Spleen (tissue), 11 donors: Measurements from ENCODE around the gene HIVEP3. TPM values are rescaled to one million over a fixed set of nuclear protein-coding genes. Genes with fewer than 3 reads are reported as not detected.

Experiments used
- DNase-seq: peaks from one replicate; pipeline ENCODE4 v3.0.0-alpha.2; 2020
- H3K27ac ChIP-seq, 8 donors: fragments of 200-600 bp; sonication (generic) in 7 of 8; 1 replicate in 4 of 8; 2 replicates in 4 of 8; pipeline versions ENCODE4 v1.5.0 to v1.8.0; 2016 to 2021; ENCODE audit warnings: inconsistent platforms in 4 of 8, mild to moderate bottlenecking in 4 of 8, moderate library complexity in 1 of 8
- H3K27me3 ChIP-seq, 7 donors: fragments of 200-600 bp; sonication (generic) in 6 of 7; replicated peaks in 1 of 7; 1 replicate in 4 of 7; 2 replicates in 3 of 7; pipeline versions ENCODE4 v1.5.0 to v1.8.0; 2016 to 2021; ENCODE audit warnings: inconsistent platforms in 3 of 7, mild to moderate bottlenecking in 1 of 7
- H3K36me3 ChIP-seq, 6 donors: fragments of 200-600 bp; sonication (generic) in 5 of 6; 1 replicate in 4 of 6; 2 replicates in 2 of 6; pipeline versions ENCODE4 v1.5.0 to v1.8.0; 2016 to 2021; ENCODE audit warnings: inconsistent platforms in 2 of 6
- H3K4me1 ChIP-seq, 6 donors: fragments of 200-600 bp; sonication (generic) in 5 of 6; 1 replicate in 3 of 6; 2 replicates in 3 of 6; pipeline versions ENCODE4 v1.5.0 to v1.8.0; 2016 to 2021; ENCODE audit warnings: inconsistent platforms in 3 of 6
- H3K4me3 ChIP-seq, 8 donors: fragments of 200-600 bp; sonication (generic) in 7 of 8; 1 replicate in 4 of 8; 2 replicates in 4 of 8; pipeline versions ENCODE4 v1.5.0 to v1.8.0; 2016 to 2021; ENCODE audit warnings: inconsistent platforms in 4 of 8, mild to moderate bottlenecking in 4 of 8, moderate library complexity in 2 of 8
- H3K9me3 ChIP-seq, 8 donors: fragments of 200-600 bp; sonication (generic) in 7 of 8; 1 replicate in 4 of 8; 2 replicates in 4 of 8; pipeline versions ENCODE4 v1.5.0 to v1.8.0; 2016 to 2021; ENCODE audit warnings: inconsistent platforms in 4 of 8
- CTCF ChIP-seq, 11 experiments: fragments of 200-600 bp in 7 of 11; fragments of 450-650 bp in 4 of 11; sonication (generic) in 4 of 11; IDR thresholded peaks in 8 of 11; conservative IDR thresholded peaks in 3 of 11; 1 replicate in 7 of 11; 2 replicates in 4 of 11; pipeline versions ENCODE4 v1.4.0 to v1.8.0; 2016 to 2021; ENCODE audit warnings: antibody characterized with exemption in 11 of 11, inconsistent platforms in 4 of 11, mild to moderate bottlenecking in 1 of 11
- POLR2A ChIP-seq, 3 donors: fragments of 450-650 bp; IDR thresholded peaks; one replicate each; pipeline ENCODE4 v1.5.1; 2017; ENCODE audit warnings: antibody characterized with exemption in 3 of 3, mild to moderate bottlenecking in 1 of 3
- POLR2AphosphoS5 ChIP-seq, 3 donors: sonication (generic); formaldehyde crosslinking; IDR thresholded peaks; one replicate each; pipeline ENCODE4 v1.5.1; 2017; ENCODE audit warnings: antibody characterized with exemption in 3 of 3
- WGBS, 5 donors: extraction: QIAGEN DNeasy Blood & Tissue Kit in 3 of 5; methylation state at CpG; one replicate each; pipeline versions ENCODE4 v1.1.5 to v1.1.7; 2013 to 2018; 5-methylcytosine and 5-hydroxymethylcytosine counted together
- intact Hi-C: fragments of 100-400 bp; cut with DNase I; formaldehyde crosslinking; loops from one replicate; pipeline ENCODE4 v1.15.0; 2023; ENCODE audit warnings: low total_unique reads
- polyA plus RNA-seq, 3 donors: library from polyadenylated mRNA; stranded (reverse); fragments of 200-250 nt; gene quantifications; one replicate each; pipeline ENCODE4 v1.2.1, GENCODE V29; 2013
- total RNA-seq, 7 donors: library from RNA; depleted of rRNA in 3 of 7; stranded (reverse); fragments of >200 nt in 3 of 7; fragmentation: NEBNext Ultra II Directional in 4 of 7; extraction: Animal tissue kit (Norgen Biotek cat#: 25700) in 4 of 7; gene quantifications; one replicate each; pipeline versions ENCODE4 v1.1.0 to v1.2.1, GENCODE V29; 2016 to 2021
- donor health status: healthy with polysubstance abuse.
- donor health status: DM: no; HTN: no; CAD: no; lungs with moderate emphysema.
- donor health status: DM: no; HTN: no; CAD: no.
- donor health status: Bipolar disorder and iron deficiency.
- donor health status: healthy.
- donor health status: DM: no; HTN: no; CAD: no.
- donor health status: DM: yes; HTN: yes; CAD: no.

The HIVEP3 gene
- total and polyA plus RNA-seq, 10 donors = 2.4 to 21.2 (median 8.2) TPM

GRCh38 chr1:41512701-41513382 is 405.9 kb downstream of the HIVEP3 start:
- Histone ChIP-seq H3K4me3 (no peak overlapping the region), H3K36me3 (peaks cover 0 to 37% (median 15%) of the 10 kb centered on the region in 6 donors), H3K9me3 (no peaks in the 10 kb centered on the region), H3K27ac (no peak overlapping the region), H3K27me3 (no peaks in the 10 kb centered on the region), H3K4me1 (peaks cover 5 to 22% (median 16%) of the 10 kb centered on the region in 6 donors)
- 92 to 95% (median 93%) methylated on average over 13 to 27 of the region's 27 CpGs for WGBS, 5 donors
- intact Hi-C loops = no loop called here
- TF ChIP-seq POLR2AphosphoS5 (IDR thresholded peaks at IDR 0.05) (no peak), POLR2A (IDR thresholded peaks at IDR 0.05) (no peak), CTCF (IDR thresholded peaks at IDR 0.05 in 8 of 11, conservative IDR thresholded peaks at IDR 0.05 in 3 of 11) (no peak)
- no peak for DNase-seq

GRCh38 chr1:41511239-41511540 is 407.5 kb downstream of the HIVEP3 start:
- intact Hi-C loops = no loop called here
- Histone ChIP-seq H3K36me3 (peaks cover 0 to 37% (median 15%) of the 10 kb centered on the region in 6 donors), H3K27ac (no peak overlapping the region), H3K9me3 (no peaks in the 10 kb centered on the region), H3K4me3 (no peak overlapping the region), H3K4me1 (peaks cover 0 to 10% (median 6%) of the 10 kb centered on the region in 6 donors), H3K27me3 (no peaks in the 10 kb centered on the region)
- no peak for DNase-seq
- 91 to 98% (median 93%) methylated on average over 7 of the region's 7 CpGs for WGBS, 5 donors
- TF ChIP-seq CTCF (IDR thresholded peaks at IDR 0.05 in 8 of 11, conservative IDR thresholded peaks at IDR 0.05 in 3 of 11) (no peak), POLR2AphosphoS5 (IDR thresholded peaks at IDR 0.05) (no peak), POLR2A (IDR thresholded peaks at IDR 0.05) (no peak)

- no peak overlapping the region for H3K4me3 ChIP-seq
- H3K9me3 ChIP-seq = no peaks in the 10 kb centered on the region
- no peak overlapping the region for H3K27ac ChIP-seq
- DNase-seq = no peak
- TF ChIP-seq POLR2A (IDR thresholded peaks at IDR 0.05) (no peak), POLR2AphosphoS5 (IDR thresholded peaks at IDR 0.05) (no peak), CTCF (IDR thresholded peaks at IDR 0.05 in 8 of 11, conservative IDR thresholded peaks at IDR 0.05 in 3 of 11) (no peak)
- intact Hi-C loops = no loop called here
- H3K36me3 ChIP-seq = peaks cover 0 to 37% (median 15%) of the 10 kb centered on the region in 6 donors
- peaks cover 0 to 5% (median 1%) of the 10 kb centered on the region in 6 donors for H3K4me1 ChIP-seq
- H3K27me3 ChIP-seq = no peaks in the 10 kb centered on the region
- 91 to 95% (median 94%) methylated on average over 28 to 41 of the region's 41 CpGs for WGBS, 5 donors
Measured at GRCh38 chr1:41510531-41511238, 408.0 kb downstream of the HIVEP3 start.

- Histone ChIP-seq H3K4me3 (no peak overlapping the region), H3K9me3 (no peaks in the 10 kb centered on the region), H3K4me1 (no peaks in the 10 kb centered on the region), H3K27me3 (no peaks in the 10 kb centered on the region), H3K27ac (no peak overlapping the region), H3K36me3 (peaks cover 0 to 37% (median 15%) of the 10 kb centered on the region in 6 donors)
- 53 to 64% (median 57%) methylated on average over 9 of the region's 9 CpGs for WGBS, 5 donors
- no peak for DNase-seq
- intact Hi-C loops = no loop called here
- TF ChIP-seq POLR2A (IDR thresholded peaks at IDR 0.05) = no peak
Measured at GRCh38 chr1:41509270-41509671, 409.5 kb downstream of the HIVEP3 start.
